BLaER1 (cell line): ENCODE results near the gene C1S.
A peak's percentile ranks its signal among the peaks of the same experiment; 100 is the strongest.
"Not testable (repeated sequence)": the region's sequence is repeated elsewhere in the genome, so short reads cannot be mapped to it uniquely, and the experiment has no call there.

Source experiments
- H3K27ac ChIP-seq: shearing (Covaris generic); formaldehyde crosslinking; 2 replicates; pipeline ENCODE4 v1.8.1; 2022
- H3K27me3 ChIP-seq: shearing (Covaris generic); formaldehyde crosslinking; 2 replicates; pipeline ENCODE4 v1.8.1; 2022
- H3K36me3 ChIP-seq: shearing (Covaris generic); formaldehyde crosslinking; 2 replicates; pipeline ENCODE4 v1.8.1; 2022
- H3K4me1 ChIP-seq: shearing (Covaris generic); formaldehyde crosslinking; 2 replicates; pipeline ENCODE4 v1.8.1; 2022
- H3K4me2 ChIP-seq: shearing (Covaris generic); formaldehyde crosslinking; 2 replicates; pipeline ENCODE4 v1.8.1; 2022
- H3K4me3 ChIP-seq: shearing (Covaris generic); formaldehyde crosslinking; 2 replicates; pipeline ENCODE4 v1.8.1; 2022
- H3K9ac ChIP-seq: shearing (Covaris generic); formaldehyde crosslinking; 2 replicates; pipeline ENCODE4 v1.8.1; 2022
- H3K9me3 ChIP-seq: shearing (Covaris generic); formaldehyde crosslinking; 2 replicates; pipeline ENCODE4 v1.8.1; 2022
- H4K20me1 ChIP-seq: shearing (Covaris generic); formaldehyde crosslinking; 2 replicates; pipeline ENCODE4 v1.8.1; 2022
- Cebpa-rat ChIP-seq: shearing (Covaris generic); IDR thresholded peaks from 2 replicates; pipeline ENCODE4 v1.8.1; 2022

Gene C1S

GRCh38 chr12:7060353-7060954 is at the start of gene C1S:
C1S (plus strand) TSS chr12:7060718; CDS start chr12:7061913, 1,195 bp downstream.
- no peaks in the 10 kb centered on the region for H3K36me3 ChIP-seq
- H3K27ac ChIP-seq = no peak within 1 kb of the TSS
- H4K20me1 ChIP-seq = no peaks in the 10 kb centered on the region
- TF ChIP-seq Cebpa-rat = no peak
- H3K9me3 ChIP-seq = no peaks in the 10 kb centered on the region
- no peaks in the 10 kb centered on the region for H3K27me3 ChIP-seq
- H3K4me2 ChIP-seq = no peak within 1 kb of the TSS
- peaks cover 10% of the 10 kb centered on the region for H3K4me1 ChIP-seq
- H3K4me3 ChIP-seq = no peak within 1 kb of the TSS
- no peak within 1 kb of the TSS for H3K9ac ChIP-seq

- H3K9me3 ChIP-seq, H3K27me3 ChIP-seq, H3K27ac ChIP-seq, H3K4me3 ChIP-seq, H3K9ac ChIP-seq, H3K4me2 ChIP-seq: not testable (repeated sequence)
- peaks cover 50% of the 10 kb centered on the region for H4K20me1 ChIP-seq
- H3K36me3 ChIP-seq = peaks cover 91% of the 10 kb centered on the region
- peaks cover 23% of the 10 kb centered on the region for H3K4me1 ChIP-seq
Observed at GRCh38 chr12:7011398-7011797, 49.1 kb upstream of the C1S start.

GRCh38 chr12:7012024-7012607 is 48.4 kb upstream of the C1S start:
- H3K36me3 ChIP-seq = peaks cover 83% of the 10 kb centered on the region
- no peak overlapping the region for H3K4me2 ChIP-seq

GRCh38 chr12:7013101-7013500 is 47.4 kb upstream of the C1S start:
- peaks cover 33% of the 10 kb centered on the region for H3K4me1 ChIP-seq
- H3K27ac ChIP-seq = no peak overlapping the region
- peaks cover 73% of the 10 kb centered on the region for H3K36me3 ChIP-seq
- H3K9ac ChIP-seq = no peak overlapping the region
- H3K27me3 ChIP-seq = no peaks in the 10 kb centered on the region
- TF ChIP-seq Cebpa-rat = no peak
- H3K4me3 ChIP-seq = no peak overlapping the region
- H3K9me3 ChIP-seq = no peaks in the 10 kb centered on the region
- H3K4me2 ChIP-seq = no peak overlapping the region
- H4K20me1 ChIP-seq = peaks cover 57% of the 10 kb centered on the region

More at GRCh38 chr12:7012024-7012607, 48.4 kb upstream of the C1S start:
- H3K27me3 ChIP-seq = no peaks in the 10 kb centered on the region
- H3K4me1 ChIP-seq = peaks cover 30% of the 10 kb centered on the region
- H3K9me3 ChIP-seq = no peaks in the 10 kb centered on the region
- H3K27ac ChIP-seq = no peak overlapping the region
- H4K20me1 ChIP-seq = peaks cover 53% of the 10 kb centered on the region
- TF ChIP-seq Cebpa-rat = no peak
- no peak overlapping the region for H3K9ac ChIP-seq
- H3K4me3 ChIP-seq = no peak overlapping the region

GRCh38 chr12:7015555-7016370 is 44.8 kb upstream of the C1S start:
- no peak for TF ChIP-seq Cebpa-rat
- Histone ChIP-seq H3K4me2 (peak overlapping the region; percentile 94), H3K27me3 (no peaks in the 10 kb centered on the region), H3K9me3 (no peaks in the 10 kb centered on the region), H3K4me1 (peaks cover 40% of the 10 kb centered on the region), H3K4me3 (no peak overlapping the region), H3K9ac (no peak overlapping the region), H4K20me1 (peaks cover 48% of the 10 kb centered on the region), H3K27ac (no peak overlapping the region), H3K36me3 (peaks cover 49% of the 10 kb centered on the region)

GRCh38 chr12:7016958-7017571 is 43.5 kb upstream of the C1S start:
- no peaks in the 10 kb centered on the region for H3K27me3 ChIP-seq
- H3K27ac ChIP-seq = no peak overlapping the region
- TF ChIP-seq Cebpa-rat = no peak
- peak overlapping the region; percentile 77 for H3K4me3 ChIP-seq
- peaks cover 36% of the 10 kb centered on the region for H3K36me3 ChIP-seq
- peaks cover 40% of the 10 kb centered on the region for H3K4me1 ChIP-seq
- peak overlapping the region; percentile 94 for H3K4me2 ChIP-seq
- H4K20me1 ChIP-seq = peaks cover 42% of the 10 kb centered on the region
- no peaks in the 10 kb centered on the region for H3K9me3 ChIP-seq
- peak overlapping the region; percentile 84; the same call in 1 of the 2 replicates for H3K9ac ChIP-seq

GRCh38 chr12:7017870-7018349 is 42.6 kb upstream of the C1S start:
- Histone ChIP-seq H3K9me3 (no peaks in the 10 kb centered on the region), H3K4me3 (peak overlapping the region; percentile 77), H3K4me2 (peak overlapping the region; percentile 94), H3K27me3 (no peaks in the 10 kb centered on the region), H3K27ac (peak overlapping the region; percentile 84), H3K36me3 (peaks cover 28% of the 10 kb centered on the region), H3K9ac (peak overlapping the region; percentile 84), H3K4me1 (peaks cover 40% of the 10 kb centered on the region), H4K20me1 (peaks cover 38% of the 10 kb centered on the region)
- TF ChIP-seq Cebpa-rat = no peak

- Histone ChIP-seq H3K4me2 (peak within 1 kb of the TSS; percentile 94), H3K36me3 (peaks cover 22% of the 10 kb centered on the region), H3K27ac (peak within 1 kb of the TSS; percentile 84), H3K4me1 (peaks cover 40% of the 10 kb centered on the region), H3K4me3 (peak within 1 kb of the TSS; percentile 77), H4K20me1 (peaks cover 32% of the 10 kb centered on the region), H3K9me3 (no peaks in the 10 kb centered on the region), H3K9ac (peak within 1 kb of the TSS; percentile 84), H3K27me3 (no peaks in the 10 kb centered on the region)
- no peak for TF ChIP-seq Cebpa-rat
Observed at GRCh38 chr12:7018350-7019042, 42.0 kb upstream of the C1S start, which contains the start of gene LPCAT3. LPCAT3 (minus strand) TSS chr12:7018476; CDS start chr12:7018424, 52 bp downstream.

GRCh38 chr12:7019043-7019569 is 41.4 kb upstream of the C1S start:
- H3K9ac ChIP-seq = peak overlapping the region; percentile 84

More at GRCh38 chr12:7019043-7019569, 41.4 kb upstream of the C1S start:
- Histone ChIP-seq H3K4me1 (peaks cover 40% of the 10 kb centered on the region), H3K9me3 (no peaks in the 10 kb centered on the region), H3K4me2 (peak overlapping the region; percentile 94), H3K27ac (peak overlapping the region; percentile 84; the same call in 1 of the 2 replicates), H3K27me3 (no peaks in the 10 kb centered on the region), H4K20me1 (peaks cover 28% of the 10 kb centered on the region), H3K4me3 (peak overlapping the region; percentile 77), H3K36me3 (peaks cover 16% of the 10 kb centered on the region)
- TF ChIP-seq Cebpa-rat = no peak
